GM23338 (cell line): ENCODE measurements around the gene ANKLE2.

Experiments used
- CREB1 ChIP-seq: fragments of 250-450 bp; sonication (Bioruptor Pico); IDR thresholded peaks from 2 replicates; pipeline ENCODE4 v1.5.0; 2020; ENCODE audit warnings: low read depth, mild to moderate bottlenecking, moderate library complexity
- EZH2 ChIP-seq: fragments of 200-600 bp; sonication (generic); IDR thresholded peaks from one replicate; pipeline ENCODE4 v1.8.0; 2017; ENCODE audit warnings: antibody characterized with exemption, mild to moderate bottlenecking, low read depth; ENCODE audit not compliant: unreplicated experiment
- EZH2phosphoT487 ChIP-seq: fragments of 200-600 bp; sonication (generic); IDR thresholded peaks from one replicate; pipeline ENCODE4 v1.8.1; 2018; ENCODE audit warnings: antibody characterized with exemption; ENCODE audit not compliant: unreplicated experiment
- JUNB ChIP-seq: IDR thresholded peaks from one replicate; pipeline ENCODE4 v1.6.1; 2016; ENCODE audit warnings: antibody characterized with exemption; ENCODE audit not compliant: unreplicated experiment
- POLR2AphosphoS5 ChIP-seq: IDR thresholded peaks from 2 replicates; pipeline ENCODE4 v1.6.1; 2016; ENCODE audit warnings: antibody characterized with exemption, low read depth
- TF ChIP-seq, protein P1 (sequence below), 2 experiments: fragments of 200-600 bp in 1 of 2; sonication (generic) in 1 of 2; conservative IDR thresholded peaks; 2 replicates each; pipeline versions ENCODE4 v1.5.1 to v1.6.1; 2016 to 2017; ENCODE audit warnings: antibody characterized with exemption in 2 of 2, low read depth in 2 of 2, mild to moderate bottlenecking in 2 of 2, moderate library complexity in 1 of 2
- TF ChIP-seq, protein P2 (sequence below): IDR thresholded peaks from one replicate; pipeline ENCODE4 v1.6.1; 2018; ENCODE audit warnings: antibody characterized with exemption; ENCODE audit not compliant: unreplicated experiment
- TF ChIP-seq, protein P3 (sequence below): fragments of 250-450 bp; sonication (Bioruptor Pico); IDR thresholded peaks from 2 replicates; pipeline ENCODE4 v1.5.0; 2020; ENCODE audit warnings: mild to moderate bottlenecking, moderate library complexity

DNA sequence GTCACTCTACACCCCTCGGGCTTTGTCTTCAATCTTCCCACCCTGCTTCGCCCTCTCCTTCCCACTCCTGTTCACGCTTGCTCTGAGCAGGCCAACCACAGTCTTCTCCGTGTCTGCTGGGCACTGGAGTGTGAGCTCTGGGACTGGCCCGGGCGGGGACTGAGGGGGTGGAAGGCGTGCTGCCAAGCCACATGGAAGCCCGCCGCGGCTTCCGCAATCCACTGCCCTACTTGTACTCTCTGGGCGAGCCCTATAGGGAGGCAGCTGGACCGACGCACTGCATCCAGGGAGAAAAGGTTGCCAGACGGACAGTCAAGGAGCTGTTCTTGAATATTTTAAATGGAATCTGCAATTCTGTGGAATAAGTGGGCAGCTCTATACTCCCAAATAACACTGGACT is 42.3 kb upstream of the ANKLE2 start:
- no peak for TF ChIP-seq EZH2
- TF ChIP-seq, protein P1, sequence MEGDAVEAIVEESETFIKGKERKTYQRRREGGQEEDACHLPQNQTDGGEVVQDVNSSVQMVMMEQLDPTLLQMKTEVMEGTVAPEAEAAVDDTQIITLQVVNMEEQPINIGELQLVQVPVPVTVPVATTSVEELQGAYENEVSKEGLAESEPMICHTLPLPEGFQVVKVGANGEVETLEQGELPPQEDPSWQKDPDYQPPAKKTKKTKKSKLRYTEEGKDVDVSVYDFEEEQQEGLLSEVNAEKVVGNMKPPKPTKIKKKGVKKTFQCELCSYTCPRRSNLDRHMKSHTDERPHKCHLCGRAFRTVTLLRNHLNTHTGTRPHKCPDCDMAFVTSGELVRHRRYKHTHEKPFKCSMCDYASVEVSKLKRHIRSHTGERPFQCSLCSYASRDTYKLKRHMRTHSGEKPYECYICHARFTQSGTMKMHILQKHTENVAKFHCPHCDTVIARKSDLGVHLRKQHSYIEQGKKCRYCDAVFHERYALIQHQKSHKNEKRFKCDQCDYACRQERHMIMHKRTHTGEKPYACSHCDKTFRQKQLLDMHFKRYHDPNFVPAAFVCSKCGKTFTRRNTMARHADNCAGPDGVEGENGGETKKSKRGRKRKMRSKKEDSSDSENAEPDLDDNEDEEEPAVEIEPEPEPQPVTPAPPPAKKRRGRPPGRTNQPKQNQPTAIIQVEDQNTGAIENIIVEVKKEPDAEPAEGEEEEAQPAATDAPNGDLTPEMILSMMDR (conservative IDR thresholded peaks at IDR 0.05; ENCODE audit: low read depth in 2 of 2) = no peak
- TF ChIP-seq, protein P2, sequence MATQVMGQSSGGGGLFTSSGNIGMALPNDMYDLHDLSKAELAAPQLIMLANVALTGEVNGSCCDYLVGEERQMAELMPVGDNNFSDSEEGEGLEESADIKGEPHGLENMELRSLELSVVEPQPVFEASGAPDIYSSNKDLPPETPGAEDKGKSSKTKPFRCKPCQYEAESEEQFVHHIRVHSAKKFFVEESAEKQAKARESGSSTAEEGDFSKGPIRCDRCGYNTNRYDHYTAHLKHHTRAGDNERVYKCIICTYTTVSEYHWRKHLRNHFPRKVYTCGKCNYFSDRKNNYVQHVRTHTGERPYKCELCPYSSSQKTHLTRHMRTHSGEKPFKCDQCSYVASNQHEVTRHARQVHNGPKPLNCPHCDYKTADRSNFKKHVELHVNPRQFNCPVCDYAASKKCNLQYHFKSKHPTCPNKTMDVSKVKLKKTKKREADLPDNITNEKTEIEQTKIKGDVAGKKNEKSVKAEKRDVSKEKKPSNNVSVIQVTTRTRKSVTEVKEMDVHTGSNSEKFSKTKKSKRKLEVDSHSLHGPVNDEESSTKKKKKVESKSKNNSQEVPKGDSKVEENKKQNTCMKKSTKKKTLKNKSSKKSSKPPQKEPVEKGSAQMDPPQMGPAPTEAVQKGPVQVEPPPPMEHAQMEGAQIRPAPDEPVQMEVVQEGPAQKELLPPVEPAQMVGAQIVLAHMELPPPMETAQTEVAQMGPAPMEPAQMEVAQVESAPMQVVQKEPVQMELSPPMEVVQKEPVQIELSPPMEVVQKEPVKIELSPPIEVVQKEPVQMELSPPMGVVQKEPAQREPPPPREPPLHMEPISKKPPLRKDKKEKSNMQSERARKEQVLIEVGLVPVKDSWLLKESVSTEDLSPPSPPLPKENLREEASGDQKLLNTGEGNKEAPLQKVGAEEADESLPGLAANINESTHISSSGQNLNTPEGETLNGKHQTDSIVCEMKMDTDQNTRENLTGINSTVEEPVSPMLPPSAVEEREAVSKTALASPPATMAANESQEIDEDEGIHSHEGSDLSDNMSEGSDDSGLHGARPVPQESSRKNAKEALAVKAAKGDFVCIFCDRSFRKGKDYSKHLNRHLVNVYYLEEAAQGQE = no peak
- TF ChIP-seq POLR2AphosphoS5 = no peak
- no peak for TF ChIP-seq JUNB
- no peak for TF ChIP-seq CREB1 (CRISPR knock-in tag)
- TF ChIP-seq, protein P3, sequence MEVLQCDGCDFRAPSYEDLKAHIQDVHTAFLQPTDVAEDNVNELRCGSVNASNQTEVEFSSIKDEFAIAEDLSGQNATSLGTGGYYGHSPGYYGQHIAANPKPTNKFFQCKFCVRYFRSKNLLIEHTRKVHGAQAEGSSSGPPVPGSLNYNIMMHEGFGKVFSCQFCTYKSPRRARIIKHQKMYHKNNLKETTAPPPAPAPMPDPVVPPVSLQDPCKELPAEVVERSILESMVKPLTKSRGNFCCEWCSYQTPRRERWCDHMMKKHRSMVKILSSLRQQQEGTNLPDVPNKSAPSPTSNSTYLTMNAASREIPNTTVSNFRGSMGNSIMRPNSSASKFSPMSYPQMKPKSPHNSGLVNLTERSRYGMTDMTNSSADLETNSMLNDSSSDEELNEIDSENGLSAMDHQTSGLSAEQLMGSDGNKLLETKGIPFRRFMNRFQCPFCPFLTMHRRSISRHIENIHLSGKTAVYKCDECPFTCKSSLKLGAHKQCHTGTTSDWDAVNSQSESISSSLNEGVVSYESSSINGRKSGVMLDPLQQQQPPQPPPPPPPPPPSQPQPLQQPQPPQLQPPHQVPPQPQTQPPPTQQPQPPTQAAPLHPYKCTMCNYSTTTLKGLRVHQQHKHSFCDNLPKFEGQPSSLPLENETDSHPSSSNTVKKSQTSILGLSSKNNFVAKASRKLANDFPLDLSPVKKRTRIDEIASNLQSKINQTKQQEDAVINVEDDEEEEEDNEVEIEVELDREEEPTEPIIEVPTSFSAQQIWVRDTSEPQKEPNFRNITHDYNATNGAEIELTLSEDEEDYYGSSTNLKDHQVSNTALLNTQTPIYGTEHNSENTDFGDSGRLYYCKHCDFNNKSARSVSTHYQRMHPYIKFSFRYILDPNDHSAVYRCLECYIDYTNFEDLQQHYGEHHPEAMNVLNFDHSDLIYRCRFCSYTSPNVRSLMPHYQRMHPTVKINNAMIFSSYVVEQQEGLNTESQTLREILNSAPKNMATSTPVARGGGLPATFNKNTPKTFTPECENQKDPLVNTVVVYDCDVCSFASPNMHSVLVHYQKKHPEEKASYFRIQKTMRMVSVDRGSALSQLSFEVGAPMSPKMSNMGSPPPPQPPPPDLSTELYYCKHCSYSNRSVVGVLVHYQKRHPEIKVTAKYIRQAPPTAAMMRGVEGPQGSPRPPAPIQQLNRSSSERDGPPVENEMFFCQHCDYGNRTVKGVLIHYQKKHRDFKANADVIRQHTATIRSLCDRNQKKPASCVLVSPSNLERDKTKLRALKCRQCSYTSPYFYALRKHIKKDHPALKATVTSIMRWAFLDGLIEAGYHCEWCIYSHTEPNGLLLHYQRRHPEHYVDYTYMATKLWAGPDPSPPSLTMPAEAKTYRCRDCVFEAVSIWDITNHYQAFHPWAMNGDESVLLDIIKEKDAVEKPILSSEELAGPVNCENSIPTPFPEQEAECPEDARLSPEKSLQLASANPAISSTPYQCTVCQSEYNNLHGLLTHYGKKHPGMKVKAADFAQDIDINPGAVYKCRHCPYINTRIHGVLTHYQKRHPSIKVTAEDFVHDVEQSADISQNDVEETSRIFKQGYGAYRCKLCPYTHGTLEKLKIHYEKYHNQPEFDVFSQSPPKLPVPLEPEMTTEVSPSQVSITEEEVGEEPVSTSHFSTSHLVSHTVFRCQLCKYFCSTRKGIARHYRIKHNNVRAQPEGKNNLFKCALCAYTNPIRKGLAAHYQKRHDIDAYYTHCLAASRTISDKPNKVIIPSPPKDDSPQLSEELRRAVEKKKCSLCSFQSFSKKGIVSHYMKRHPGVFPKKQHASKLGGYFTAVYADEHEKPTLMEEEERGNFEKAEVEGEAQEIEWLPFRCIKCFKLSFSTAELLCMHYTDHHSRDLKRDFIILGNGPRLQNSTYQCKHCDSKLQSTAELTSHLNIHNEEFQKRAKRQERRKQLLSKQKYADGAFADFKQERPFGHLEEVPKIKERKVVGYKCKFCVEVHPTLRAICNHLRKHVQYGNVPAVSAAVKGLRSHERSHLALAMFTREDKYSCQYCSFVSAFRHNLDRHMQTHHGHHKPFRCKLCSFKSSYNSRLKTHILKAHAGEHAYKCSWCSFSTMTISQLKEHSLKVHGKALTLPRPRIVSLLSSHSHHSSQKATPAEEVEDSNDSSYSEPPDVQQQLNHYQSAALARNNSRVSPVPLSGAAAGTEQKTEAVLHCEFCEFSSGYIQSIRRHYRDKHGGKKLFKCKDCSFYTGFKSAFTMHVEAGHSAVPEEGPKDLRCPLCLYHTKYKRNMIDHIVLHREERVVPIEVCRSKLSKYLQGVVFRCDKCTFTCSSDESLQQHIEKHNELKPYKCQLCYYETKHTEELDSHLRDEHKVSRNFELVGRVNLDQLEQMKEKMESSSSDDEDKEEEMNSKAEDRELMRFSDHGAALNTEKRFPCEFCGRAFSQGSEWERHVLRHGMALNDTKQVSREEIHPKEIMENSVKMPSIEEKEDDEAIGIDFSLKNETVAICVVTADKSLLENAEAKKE = no peak
- TF ChIP-seq EZH2phosphoT487 = no peak
